Diencephalon (tissue), 1 donor: Measurements from ENCODE around the gene ENKUR. TPM values are rescaled to one million over a fixed set of nuclear protein-coding genes. Genes with fewer than 3 reads are reported as not detected.

Source experiments
- small RNA-seq: library from RNA; depleted of rRNA; stranded (forward); fragments of <200 nt; gene quantifications from one replicate; pipeline ENCODE3, GENCODE V24; 2014
- total RNA-seq: library from RNA; depleted of rRNA; stranded (reverse); fragments of >200 nt; gene quantifications from one replicate; pipeline ENCODE4 v1.2.3, GENCODE V29; 2014

ENKUR gene
- 16.6 TPM for total RNA-seq

GRCh38 chr10:25015828-25016375 lies at the start of gene ENKUR:
TSS of gene ENKUR (minus strand) at chr10:25016158. CDS start at chr10:25015936, 222 bp downstream.

GRCh38 chr10:25016376-25017153 lies 607 bp upstream of the ENKUR start, which contains the start of gene THNSL1:
TSS of gene THNSL1 (plus strand) at chr10:25016612. CDS start at chr10:25023224, 6,612 bp downstream.

GRCh38 chr10:24952143-24952706 lies 63.7 kb downstream of the ENKUR start, which contains the start of gene PRTFDC1:
TSS of gene PRTFDC1 (minus strand) at chr10:24952606. CDS start at chr10:24952575, 31 bp downstream.

Small RNA genes within 50 kb of the gene (small RNA-seq; reads per million reads assigned to genes)
- gene AL512598.1 = not detected

Other genes starting within 250 kb of the ENKUR start
- gene PRTFDC1, start 63.6 kb downstream of the ENKUR start, total RNA-seq = 31.8 TPM
- gene THNSL1, start 454 bp upstream of the ENKUR start, total RNA-seq = 19.4 TPM
- gene GPR158, start 158.8 kb upstream of the ENKUR start, total RNA-seq = 14.3 TPM